Endometrial microvascular endothelial cells (primary cell): Measurements from ENCODE around the gene PELI1. TPM values are rescaled to one million over a fixed set of nuclear protein-coding genes. Genes with fewer than 3 reads are reported as not detected.
"Not testable (repeated sequence)": the region's sequence is repeated elsewhere in the genome, so short reads cannot be mapped to it uniquely, and the experiment has no call there.

Experiments
- in situ Hi-C: cut with HindIII; loops from 2 replicates; pipeline ENCODE4 v1.10.0; 2017; ENCODE audit warnings: low sequenced_read_pairs, low pct_unique_long_range_greater_than_20kb; ENCODE audit errors: inconsistent ontology term
- total RNA-seq: library from RNA; depleted of rRNA; stranded (reverse); fragments of >200 nt; gene quantifications from one replicate; pipeline ENCODE4 v1.2.3, GENCODE V29; 2015; ENCODE audit errors: inconsistent ontology term

PELI1 gene
- total RNA-seq, 1 donor from 2014 or later: 9.5 TPM

DNA sequence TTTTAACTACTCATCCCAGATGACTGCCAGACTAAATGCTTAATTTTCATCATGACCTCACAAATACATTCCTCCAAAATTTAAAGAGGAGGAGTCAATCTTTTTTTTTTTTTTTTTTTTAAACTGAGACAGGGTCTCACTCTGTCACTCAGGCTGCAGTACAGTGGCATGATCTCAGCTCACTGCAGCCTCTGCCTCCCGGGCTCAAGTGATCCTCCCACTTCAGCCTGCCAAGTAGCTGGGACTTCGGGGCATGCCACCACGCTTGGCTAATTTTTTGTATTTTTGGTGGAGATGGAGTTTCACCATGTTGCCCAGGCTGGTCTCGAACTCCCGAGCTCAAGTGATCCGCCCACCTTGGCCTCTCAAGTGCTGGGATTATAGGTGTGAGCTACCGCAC, 41.5 kb downstream of the PELI1 start:
- in situ Hi-C loops: not testable (repeated sequence)

DNA sequence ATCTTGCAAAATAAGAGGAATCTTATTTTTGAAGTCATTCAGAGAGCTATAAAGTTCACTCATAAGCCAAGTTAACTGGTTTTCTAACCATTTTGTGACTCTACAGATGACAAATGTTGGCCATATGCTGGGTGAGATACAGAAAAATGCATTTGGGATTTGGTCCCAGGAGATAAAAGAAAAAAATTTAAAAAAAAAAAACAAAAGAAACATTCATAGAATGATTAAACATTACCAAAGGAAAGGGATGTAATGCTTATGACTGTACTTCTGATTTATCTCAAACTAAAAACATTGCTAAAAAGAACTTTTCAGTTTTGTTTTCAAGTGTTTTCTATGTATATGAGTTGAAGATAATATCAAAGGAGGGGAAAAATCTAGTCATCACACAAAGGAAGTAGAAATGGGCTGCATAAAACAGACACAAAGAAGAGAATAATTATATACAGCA, 43.1 kb downstream of the PELI1 start:
- in situ Hi-C loops: no loop called here

DNA sequence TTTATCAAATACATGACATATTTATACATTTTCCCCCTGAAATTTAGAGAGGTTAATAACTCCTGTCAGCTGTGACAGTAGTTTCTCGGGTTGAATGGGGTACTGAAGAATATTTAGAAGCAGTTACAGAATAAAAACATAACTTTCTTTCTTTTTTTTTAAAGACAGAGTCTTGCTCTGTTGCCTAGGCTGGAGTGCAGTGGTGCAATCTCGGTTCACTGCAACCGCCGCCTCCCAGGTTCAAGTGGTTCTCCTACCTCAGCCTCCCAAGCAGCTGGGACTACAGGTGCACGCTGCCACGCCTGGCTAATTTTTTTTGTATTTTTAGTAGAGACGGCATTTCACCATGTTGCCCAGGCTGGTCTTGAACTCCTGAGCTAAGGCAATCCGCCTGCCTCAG, 43.6 kb downstream of the PELI1 start:
- in situ Hi-C loops: not testable (repeated sequence)

DNA sequence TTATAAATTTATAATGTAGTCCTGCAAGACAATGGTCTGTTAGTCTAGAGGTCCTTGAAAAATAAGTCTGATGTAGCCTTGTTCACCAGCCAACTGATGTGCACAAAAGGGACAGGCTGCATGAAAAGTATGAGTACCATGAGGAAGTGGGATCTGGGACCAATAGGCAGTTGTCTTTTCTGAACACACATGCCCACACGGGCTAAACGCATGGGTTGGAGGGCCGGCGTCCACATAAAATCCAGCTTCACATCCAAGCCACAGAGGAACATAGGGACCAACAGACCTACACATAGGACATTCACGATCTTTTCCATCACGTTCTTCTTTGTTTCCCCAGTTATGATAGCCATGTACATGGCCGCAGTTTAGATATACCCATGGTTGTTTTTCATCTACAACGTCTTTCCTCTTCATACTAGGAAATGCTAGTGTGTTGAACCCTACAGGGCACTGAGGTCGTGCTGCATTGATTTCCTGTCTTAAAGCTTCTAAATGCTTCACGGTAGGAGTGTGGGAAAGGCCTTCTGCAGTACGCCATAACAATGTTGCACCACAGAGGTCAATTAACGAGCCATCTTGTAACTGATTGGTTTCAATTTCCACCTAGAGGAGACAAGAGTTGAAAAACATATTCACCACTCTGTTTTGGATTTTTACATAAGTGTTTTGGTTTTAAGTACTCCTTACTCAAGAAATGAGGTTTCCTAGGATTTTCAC, 49.4 kb downstream of the PELI1 start:
- in situ Hi-C loops: no loop called here

DNA sequence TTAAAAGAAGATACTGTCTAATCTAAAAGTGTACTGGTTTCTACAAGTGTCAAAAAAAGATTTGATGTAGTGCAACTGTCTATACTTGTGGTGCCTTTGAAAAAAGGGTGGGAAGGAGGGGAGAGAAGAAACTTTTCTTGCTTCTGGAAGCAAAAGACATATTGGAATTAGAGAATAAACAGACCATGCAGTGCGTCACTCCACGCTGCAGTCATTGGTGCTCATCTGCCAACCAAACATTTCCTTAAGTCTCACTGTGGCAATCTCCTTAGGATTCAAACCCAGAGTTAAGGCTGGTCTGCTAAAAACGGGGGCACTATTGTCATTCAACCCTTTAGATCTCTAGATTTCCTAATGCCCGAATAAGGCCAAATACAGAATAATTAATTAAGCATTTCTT, 50.9 kb downstream of the PELI1 start:
- in situ Hi-C loops: no loop called here

DNA sequence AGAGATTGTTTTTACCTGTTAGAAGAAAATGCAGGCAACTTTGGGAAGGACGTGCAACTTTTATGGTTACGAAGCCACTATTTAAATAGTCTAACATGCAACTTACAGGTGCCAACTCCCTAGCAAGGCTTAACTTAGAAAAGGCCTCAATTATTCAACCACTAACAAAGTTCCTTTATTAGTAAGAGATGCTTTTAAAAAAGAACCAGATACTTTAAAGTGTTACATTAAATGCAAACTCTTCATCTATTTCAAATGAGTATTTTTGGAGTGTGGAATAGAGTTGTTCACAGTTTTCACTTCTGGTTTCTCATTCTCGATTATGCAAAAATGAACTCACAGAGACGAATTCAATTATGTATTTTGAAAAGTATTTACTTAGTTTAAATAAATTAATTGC, 51.7 kb downstream of the PELI1 start:
- in situ Hi-C loops: no loop called here

DNA sequence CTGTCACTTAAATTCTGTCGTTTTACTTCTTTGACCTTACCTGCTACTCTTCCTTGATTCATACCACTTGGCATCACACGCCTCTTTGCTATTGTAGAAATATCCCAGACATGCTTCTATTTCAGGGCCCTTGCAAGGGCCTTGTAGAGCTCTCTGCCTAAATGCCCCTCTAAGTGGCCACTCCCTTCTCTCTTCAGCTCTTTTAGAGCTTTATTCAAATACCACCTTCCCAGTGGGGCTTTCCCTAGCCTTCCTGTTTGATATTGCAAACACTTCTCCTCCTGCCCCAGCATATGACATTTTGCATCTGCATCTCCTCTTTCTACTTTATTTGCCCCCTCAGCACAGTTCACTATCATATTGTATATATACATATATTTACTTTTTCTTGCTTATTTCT, 54.0 kb downstream of the PELI1 start:
- in situ Hi-C loops: no loop called here

DNA sequence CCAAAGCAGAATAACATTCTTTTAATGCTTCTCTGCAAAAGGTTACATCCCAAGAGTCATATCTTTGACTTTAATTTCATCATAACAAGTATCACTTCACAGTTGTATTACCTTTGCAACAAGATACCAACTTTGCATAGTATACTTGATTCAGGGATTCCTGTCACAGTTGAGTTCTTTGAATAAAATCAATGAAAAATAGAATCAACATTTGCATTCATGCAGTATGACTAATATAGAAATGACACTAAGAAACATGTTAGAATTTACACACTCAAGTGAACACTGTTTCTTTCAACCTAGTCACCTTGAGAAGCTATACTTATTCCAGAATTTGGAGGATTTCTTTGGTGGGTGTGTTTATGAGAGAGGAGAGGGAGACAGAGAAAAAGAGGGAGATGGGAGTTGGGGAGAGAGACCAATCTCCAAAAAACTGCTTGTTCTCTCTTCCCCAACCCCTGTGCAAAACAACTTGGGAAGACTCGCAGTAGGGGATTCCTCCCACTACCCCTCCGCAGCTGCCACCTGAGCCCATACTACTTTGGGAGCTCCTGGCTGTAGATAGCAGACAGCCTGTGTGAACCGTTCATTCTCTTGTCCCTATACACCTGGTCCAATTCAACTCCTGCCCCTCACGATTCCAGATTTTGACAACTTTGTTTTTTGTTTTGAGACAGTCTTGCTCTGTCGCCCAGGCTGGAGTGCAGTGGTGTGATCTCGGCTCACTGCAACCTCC, 57.7 kb downstream of the PELI1 start:
- in situ Hi-C loops: no loop called here

DNA sequence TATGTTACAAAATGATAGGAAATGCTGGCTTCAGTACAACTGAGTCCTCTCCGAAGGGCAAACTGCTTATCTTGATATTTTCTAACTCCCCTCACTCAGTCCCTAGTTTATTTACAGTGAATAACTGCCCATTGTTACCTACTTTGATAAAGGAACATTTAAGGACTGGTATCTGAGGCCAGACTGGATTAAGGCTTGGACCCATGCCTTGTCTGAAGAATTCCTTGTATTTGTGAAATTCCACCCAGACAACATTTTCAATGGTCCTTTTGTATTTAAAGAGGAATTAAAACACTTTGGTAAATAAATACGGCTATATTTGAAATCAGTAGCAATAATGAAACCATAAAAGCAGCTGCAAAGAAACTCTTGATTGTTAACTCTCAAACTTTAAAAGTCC, 58.3 kb downstream of the PELI1 start:
- in situ Hi-C loops: no loop called here

DNA sequence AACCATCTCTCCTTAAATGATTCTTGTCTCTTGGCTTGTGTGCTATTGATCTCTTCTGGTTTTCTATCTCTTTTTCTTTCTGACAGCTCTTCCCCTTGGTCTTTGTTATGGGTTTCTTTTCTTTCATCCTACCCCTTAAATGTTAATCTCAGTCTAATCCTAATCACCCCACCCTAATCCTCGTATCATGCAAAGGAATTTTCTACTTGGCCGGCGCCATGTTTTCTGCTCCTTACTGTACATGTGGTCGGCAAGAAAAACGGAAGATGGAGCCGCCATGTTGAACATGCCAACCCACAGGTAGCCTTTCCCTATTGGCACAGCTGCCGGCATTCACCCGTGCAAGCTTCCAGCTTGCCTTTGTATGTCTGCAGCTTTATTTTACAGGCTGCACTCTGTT, 63.2 kb downstream of the PELI1 start:
- in situ Hi-C loops: no loop called here

DNA sequence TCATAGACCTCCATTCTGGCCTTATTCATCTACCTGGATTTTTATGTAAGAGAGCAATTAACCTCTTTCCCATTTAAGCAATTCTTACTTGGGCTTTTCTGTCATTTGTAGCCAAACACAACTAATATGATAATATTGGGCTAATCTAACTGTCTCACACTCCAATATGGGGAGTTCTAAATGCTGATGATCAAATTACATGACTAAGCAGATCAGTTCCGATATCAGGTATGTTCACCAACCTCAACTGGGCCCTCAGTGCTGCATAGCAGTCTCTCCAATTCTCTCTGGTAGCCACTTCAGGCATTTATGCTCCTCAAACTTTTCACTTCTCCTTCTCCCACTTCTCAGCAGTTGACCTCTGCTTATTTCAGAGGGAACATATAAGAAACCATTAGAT, 64.0 kb downstream of the PELI1 start:
- in situ Hi-C loops: no loop called here

DNA sequence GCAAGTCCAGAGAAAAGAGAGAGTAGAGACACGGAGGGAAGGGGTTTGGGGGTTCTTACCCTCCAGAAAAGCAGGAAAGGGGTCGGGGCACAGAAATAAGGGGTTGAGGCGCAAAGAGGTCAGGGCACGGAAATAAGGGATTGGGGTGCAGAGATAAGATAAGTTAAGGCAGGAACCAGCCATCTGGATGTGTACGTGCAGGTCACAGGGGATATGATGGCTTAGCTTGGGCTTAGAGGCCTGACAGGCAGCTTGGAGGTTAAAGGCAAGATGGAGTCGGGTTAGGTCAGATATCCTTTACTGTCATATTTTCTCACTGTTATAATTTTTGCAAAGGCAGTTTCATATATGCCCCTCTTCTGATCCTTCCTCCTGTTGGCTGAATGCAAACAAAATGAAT, 64.5 kb downstream of the PELI1 start:
- in situ Hi-C loops: not testable (repeated sequence)

DNA sequence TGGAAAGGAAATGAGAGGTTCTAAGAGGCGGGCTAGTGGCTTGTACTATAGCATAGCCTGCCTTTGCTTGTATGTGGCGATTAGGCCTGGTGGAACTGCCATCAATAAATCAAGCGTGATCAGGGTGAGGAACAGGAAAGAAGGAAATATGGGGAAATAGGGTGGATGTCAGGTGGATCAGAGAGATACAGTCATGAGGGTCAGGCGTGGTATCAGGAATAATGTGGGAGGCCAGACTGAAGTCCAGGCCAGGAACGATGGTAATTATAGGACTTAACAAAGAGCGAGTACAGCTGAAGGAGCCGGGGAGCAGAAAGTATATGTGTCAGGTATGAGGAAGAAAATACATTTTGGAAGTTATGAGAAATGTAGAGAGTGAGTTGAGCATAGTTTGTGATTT, 67.4 kb downstream of the PELI1 start:
- in situ Hi-C loops: not testable (repeated sequence)

DNA sequence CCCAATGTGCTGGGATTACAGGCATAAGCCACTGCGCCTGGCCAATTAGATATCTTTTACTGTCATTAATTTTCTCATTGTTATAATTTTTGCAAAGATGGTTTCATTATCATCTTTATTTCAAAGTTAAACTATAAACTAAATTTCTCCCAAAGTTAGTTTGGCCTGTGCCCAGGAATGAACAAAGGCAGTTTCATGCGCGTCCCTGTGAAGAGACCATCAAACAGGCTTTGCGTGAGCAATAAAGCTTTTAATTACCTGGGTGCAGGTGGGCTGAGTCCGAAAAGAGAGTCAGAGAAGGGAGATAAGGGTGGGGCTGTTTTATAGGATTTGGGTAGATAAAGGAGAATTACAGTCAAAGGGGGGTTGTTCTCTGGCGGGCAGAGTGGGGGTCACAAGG, 69.6 kb downstream of the PELI1 start:
- in situ Hi-C loops: not testable (repeated sequence)

DNA sequence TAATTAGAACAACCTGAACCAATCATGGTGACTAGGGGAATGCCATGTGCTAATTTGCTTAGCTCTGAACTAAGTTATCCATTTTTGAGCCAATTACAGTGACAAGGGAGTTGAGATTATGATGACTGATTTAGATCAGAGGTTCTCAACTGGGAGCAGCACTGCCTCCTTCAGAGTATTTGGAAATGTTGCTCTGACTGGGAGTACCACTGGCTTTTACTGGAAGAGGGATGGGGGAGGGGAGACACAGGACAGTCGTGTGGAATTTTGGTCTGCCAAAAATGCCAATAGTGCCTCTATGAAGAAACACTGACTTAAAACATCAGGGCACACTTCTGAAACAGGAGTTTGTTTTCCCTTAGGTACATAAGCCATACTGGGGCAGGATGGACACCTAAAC, 76.9 kb downstream of the PELI1 start:
- in situ Hi-C loops: no loop called here

DNA sequence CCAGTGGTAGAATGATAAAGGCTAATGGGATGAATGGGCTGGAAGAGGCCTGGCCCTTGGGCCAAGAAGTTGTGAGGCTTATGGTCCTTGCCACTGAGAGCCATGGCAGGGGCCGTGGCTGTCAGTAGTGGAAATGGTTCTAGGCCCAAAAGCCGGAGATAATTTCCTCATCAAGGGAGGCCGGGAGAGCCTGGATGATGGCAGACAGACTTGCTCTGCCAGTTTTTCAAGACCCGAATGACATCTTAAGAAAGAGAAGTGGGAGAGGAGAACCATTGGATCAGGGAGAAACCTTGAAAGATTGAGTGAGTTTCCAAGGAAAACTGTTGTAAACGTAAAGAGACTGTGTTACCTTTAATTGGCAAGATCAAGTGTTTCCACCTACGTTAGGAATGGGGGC, 78.7 kb downstream of the PELI1 start:
- in situ Hi-C loops: no loop called here

DNA sequence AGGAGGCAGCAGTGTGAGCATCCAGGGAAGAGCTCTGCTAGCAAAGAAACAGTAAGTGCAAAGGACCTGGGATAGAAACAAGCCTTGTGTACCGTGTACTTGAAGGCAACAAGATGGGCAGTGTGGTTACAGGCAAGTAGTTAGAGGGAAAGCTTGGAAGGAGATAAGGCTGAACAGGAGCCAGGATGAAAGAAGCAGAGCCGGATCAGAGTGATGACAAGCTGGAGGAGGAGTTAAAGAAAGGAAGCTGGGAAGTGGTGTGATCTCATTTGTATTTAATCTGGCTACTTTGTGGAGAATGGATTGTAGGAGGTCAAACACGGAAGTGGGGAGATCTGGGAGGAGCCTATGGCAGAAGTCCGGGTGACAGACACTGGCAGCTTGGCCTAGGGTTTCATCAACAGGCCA, 80.3 kb downstream of the PELI1 start:
- in situ Hi-C loops: no loop called here

DNA sequence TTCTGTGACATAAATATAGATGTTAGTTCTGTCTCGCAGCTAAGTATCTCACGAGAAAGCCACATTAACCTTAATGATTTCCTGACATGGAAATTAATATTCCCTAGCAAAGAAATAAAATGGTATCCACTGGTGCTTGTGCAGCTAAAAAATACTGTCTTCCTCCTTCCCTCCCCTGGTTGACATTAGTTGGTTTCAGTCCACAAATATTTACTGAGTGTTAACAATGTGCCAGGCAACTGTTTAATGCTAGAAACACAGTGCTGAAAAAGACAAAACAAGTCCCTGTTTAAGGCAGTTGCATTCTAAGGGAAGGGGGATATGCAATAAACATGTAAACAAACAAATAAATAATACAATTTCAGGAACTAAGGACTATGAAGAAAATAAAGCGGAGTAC, 80.8 kb downstream of the PELI1 start:
- in situ Hi-C loops: no loop called here

DNA sequence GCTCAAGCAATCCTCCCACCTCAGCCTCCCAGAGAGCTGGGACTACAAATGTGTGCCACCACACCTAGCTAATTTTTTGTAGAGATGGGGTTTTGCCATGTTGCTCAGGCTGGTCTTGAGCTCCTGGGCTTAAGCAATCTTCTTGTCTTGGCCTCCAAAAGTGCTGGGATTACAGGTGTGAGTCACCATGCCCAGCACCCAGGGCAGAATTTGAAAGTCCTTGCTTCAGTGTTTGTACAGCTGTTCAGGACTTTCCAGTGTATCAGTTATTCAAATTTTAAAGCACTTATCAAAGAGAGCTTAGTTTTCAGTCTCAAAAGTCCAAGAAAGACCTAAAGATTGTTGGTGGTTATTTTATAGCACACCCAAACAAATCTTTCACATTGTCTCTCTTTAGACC, 81.4 kb downstream of the PELI1 start:
- in situ Hi-C loops: no loop called here

DNA sequence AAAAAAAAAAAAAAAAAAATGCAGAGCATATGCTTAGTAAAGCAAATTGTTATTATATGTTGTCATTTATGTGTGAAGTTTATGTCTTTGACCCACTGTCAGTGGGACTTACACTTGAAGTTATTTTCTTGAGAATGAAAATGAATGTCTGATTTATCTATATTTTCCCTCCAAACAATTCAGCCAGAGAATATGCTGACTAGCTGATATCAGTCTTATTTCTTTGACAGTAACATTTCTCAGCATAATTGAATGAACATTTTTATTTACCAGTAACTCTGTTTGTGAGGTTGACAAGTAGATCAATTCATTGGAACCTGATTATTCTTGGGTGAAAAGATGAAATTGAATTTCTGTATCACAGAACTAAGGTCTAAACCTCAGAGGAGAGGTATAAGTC, 85.0 kb downstream of the PELI1 start:
- in situ Hi-C loops: no loop called here

DNA sequence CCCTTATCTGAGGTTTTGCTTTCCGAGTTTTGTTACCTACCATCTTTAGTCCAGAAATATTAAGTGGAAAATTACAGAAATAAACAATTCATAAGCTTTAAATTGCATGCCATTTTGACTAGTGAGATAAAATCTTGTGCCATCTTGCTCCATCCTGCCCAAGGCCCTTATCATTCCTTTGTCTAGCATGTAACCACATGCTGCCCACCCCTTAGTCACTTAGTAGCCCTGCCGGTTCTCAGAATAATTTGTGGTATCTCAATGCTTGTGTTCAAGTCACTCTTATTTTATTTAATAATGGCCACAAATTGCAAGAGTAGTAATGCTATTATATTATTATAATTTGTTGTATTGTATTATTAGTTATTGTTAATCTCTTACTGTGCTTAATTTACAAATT, 88.2 kb downstream of the PELI1 start:
- in situ Hi-C loops: no loop called here
